GM10248 (cell line): ENCODE measurements around the gene ATP6V0A4.
"Not testable (repeated sequence)": the region's sequence is repeated elsewhere in the genome, so short reads cannot be mapped to it uniquely, and the experiment has no call there.

Experiments
- CTCF ChIA-PET: fragments of 300-600 bp; sonication (Branson Sonifier 250); formaldehyde crosslinking; extraction: SDS; loops from one replicate; lab custom pipeline; 2021; ENCODE audit warnings: antibody characterized with exemption; lab: Yijun Ruan, JAX
- POLR2A ChIA-PET: fragments of 350-650 bp; sonication (Branson Sonifier 250); formaldehyde crosslinking; extraction: SDS; loops from one replicate; lab custom pipeline; 2020; ENCODE audit warnings: antibody characterized with exemption; lab: Yijun Ruan, JAX
- DNase-seq: peaks from one replicate; pipeline ENCODE4 v3.0.0; 2012; ENCODE audit errors: extremely low spot score
- CTCF ChIP-seq: IDR thresholded peaks from 2 replicates; pipeline ENCODE4 v1.5.1; 2012; ENCODE audit warnings: mild to moderate bottlenecking, low read depth; ENCODE audit errors: extremely low read depth, missing control alignments, control extremely low read depth

The ATP6V0A4 gene

GRCh38 chr7:138813945-138814344 is 15.9 kb upstream of the ATP6V0A4 start:
- ChIA-PET POLR2A (no interaction called here), CTCF (interaction anchor here (1.2 to 1.5 kb wide), 2 partner anchors 29 to 38 kb away, joined by 3 read pairs; no protein-coding TSS in a partner anchor)
- no peak for TF ChIP-seq CTCF
- no peak for DNase-seq

GRCh38 chr7:138811327-138811726 is 13.3 kb upstream of the ATP6V0A4 start:
- CTCF ChIA-PET, POLR2A ChIA-PET, DNase-seq: not testable (repeated sequence)

- no peak for DNase-seq
- POLR2A ChIA-PET: no interaction called here
- TF ChIP-seq CTCF: no peak
- CTCF ChIA-PET: no interaction called here
Measured at GRCh38 chr7:138809346-138809745, 11.3 kb upstream of the ATP6V0A4 start.

GRCh38 chr7:138804618-138805017 is 6.6 kb upstream of the ATP6V0A4 start:
- no peak for DNase-seq
- ChIA-PET CTCF (no interaction called here), POLR2A (no interaction called here)
- no peak for TF ChIP-seq CTCF

- DNase-seq: no peak
- CTCF ChIA-PET: no interaction called here
- TF ChIP-seq CTCF: no peak
- POLR2A ChIA-PET: no interaction called here
Measured at GRCh38 chr7:138802706-138803105, 4.7 kb upstream of the ATP6V0A4 start.

GRCh38 chr7:138801256-138801655 is 3.3 kb upstream of the ATP6V0A4 start:
- DNase-seq: no peak
- POLR2A ChIA-PET: no interaction called here
- TF ChIP-seq CTCF: no peak
- CTCF ChIA-PET: no interaction called here

GRCh38 chr7:138799336-138800000 is 1.5 kb upstream of the ATP6V0A4 start:
- CTCF ChIA-PET: no interaction called here

More at GRCh38 chr7:138799336-138800000, 1.5 kb upstream of the ATP6V0A4 start:
- TF ChIP-seq CTCF: no peak
- DNase-seq: no peak
- POLR2A ChIA-PET: no interaction called here
